KMS-11 (cell line): ENCODE results near the gene ZBTB18.

Experiments
- H2AFZ ChIP-seq: fragments of 200-600 bp; sonication (generic); 2 replicates; pipeline ENCODE4 v1.6.1; 2016; ENCODE audit warnings: antibody characterized with exemption, mixed run types, low read depth
- H3K27ac ChIP-seq: fragments of 200-600 bp; sonication (generic); 2 replicates; pipeline ENCODE4 v1.6.1; 2016; ENCODE audit warnings: mild to moderate bottlenecking, mixed run types
- H3K27me3 ChIP-seq: fragments of 200-600 bp; sonication (generic); 2 replicates; pipeline ENCODE4 v1.6.1; 2017; ENCODE audit warnings: mild to moderate bottlenecking, low read depth, mixed run types, moderate library complexity; ENCODE audit not compliant: insufficient read depth
- H3K36me3 ChIP-seq: fragments of 200-600 bp; sonication (generic); 2 replicates; pipeline ENCODE4 v1.6.1; 2017; ENCODE audit warnings: mild to moderate bottlenecking, mixed run types; ENCODE audit not compliant: insufficient read depth
- H3K4me1 ChIP-seq: fragments of 200-600 bp; sonication (generic); 2 replicates; pipeline ENCODE4 v1.6.1; 2016; ENCODE audit warnings: mild to moderate bottlenecking, low read depth, mixed run types; ENCODE audit not compliant: poor library complexity, severe bottlenecking
- H3K4me2 ChIP-seq: fragments of 200-600 bp; sonication (generic); 2 replicates; pipeline ENCODE4 v1.7.0; 2016; ENCODE audit warnings: mild to moderate bottlenecking, mixed run types
- H3K4me3 ChIP-seq: fragments of 200-600 bp; sonication (generic); IDR thresholded peaks from 2 replicates; pipeline ENCODE4 v1.6.1; 2017; ENCODE audit warnings: low read depth, low read length, mixed read lengths; ENCODE audit not compliant: insufficient read depth
- H3K79me2 ChIP-seq: fragments of 200-600 bp; sonication (generic); 2 replicates; pipeline ENCODE4 v1.6.1; 2016; ENCODE audit warnings: low read depth, mixed run types; ENCODE audit not compliant: insufficient read depth
- H3K9ac ChIP-seq: fragments of 200-600 bp; sonication (generic); 2 replicates; pipeline ENCODE4 v1.6.1; 2016; ENCODE audit warnings: mild to moderate bottlenecking, mixed run types
- H4K20me1 ChIP-seq: fragments of 200-600 bp; sonication (generic); 2 replicates; pipeline ENCODE4 v1.6.1; 2016; ENCODE audit warnings: mild to moderate bottlenecking, mixed run types; ENCODE audit not compliant: insufficient read depth
- CTCF ChIP-seq: fragments of 200-600 bp; sonication (generic); conservative IDR thresholded peaks from 2 replicates; pipeline ENCODE4 v1.6.1; 2017; ENCODE audit warnings: low read depth, mild to moderate bottlenecking, antibody characterized with exemption, low read length, moderate library complexity, mixed read lengths

Gene ZBTB18

DNA sequence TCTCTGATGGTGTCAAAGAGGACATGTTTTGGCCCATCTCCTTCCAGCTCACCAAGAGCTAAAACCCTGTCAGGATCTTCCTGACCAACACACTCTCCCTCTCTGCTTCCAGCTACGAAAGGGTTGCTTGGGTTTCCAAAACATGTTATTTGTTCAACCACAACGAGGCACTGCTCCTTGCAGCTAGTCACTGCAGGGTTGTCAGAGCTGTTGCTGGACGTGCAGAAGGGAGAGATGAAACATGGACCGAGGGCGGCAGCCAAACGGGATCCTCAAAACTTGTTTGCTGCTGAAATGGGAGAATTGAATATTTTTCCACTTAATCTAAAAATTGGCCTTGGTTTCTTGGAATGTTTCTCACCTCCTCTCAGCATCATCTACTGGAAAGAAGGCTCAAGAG lies 12.4 kb downstream of the ZBTB18 start:
- H3K4me2 ChIP-seq: no peak overlapping the region

GRCh38 chr1:244064621-244065020 lies 13.5 kb downstream of the ZBTB18 start:
- H2AFZ ChIP-seq: no peak overlapping the region
- TF ChIP-seq CTCF: no peak
- H3K4me3 ChIP-seq: no peak overlapping the region

More for the DNA sequence above, 12.4 kb downstream of the ZBTB18 start:
- no peak for TF ChIP-seq CTCF
- no peak overlapping the region for H3K9ac ChIP-seq
- H2AFZ ChIP-seq: no peak overlapping the region
- H3K4me3 ChIP-seq: no peak overlapping the region
- no peak overlapping the region for H3K27ac ChIP-seq
- H3K27me3 ChIP-seq: no peaks in the 10 kb centered on the region
- no peaks in the 10 kb centered on the region for H4K20me1 ChIP-seq
- H3K4me1 ChIP-seq: no peaks in the 10 kb centered on the region
- H3K36me3 ChIP-seq: no peaks in the 10 kb centered on the region
- H3K79me2 ChIP-seq: no peaks in the 10 kb centered on the region

DNA sequence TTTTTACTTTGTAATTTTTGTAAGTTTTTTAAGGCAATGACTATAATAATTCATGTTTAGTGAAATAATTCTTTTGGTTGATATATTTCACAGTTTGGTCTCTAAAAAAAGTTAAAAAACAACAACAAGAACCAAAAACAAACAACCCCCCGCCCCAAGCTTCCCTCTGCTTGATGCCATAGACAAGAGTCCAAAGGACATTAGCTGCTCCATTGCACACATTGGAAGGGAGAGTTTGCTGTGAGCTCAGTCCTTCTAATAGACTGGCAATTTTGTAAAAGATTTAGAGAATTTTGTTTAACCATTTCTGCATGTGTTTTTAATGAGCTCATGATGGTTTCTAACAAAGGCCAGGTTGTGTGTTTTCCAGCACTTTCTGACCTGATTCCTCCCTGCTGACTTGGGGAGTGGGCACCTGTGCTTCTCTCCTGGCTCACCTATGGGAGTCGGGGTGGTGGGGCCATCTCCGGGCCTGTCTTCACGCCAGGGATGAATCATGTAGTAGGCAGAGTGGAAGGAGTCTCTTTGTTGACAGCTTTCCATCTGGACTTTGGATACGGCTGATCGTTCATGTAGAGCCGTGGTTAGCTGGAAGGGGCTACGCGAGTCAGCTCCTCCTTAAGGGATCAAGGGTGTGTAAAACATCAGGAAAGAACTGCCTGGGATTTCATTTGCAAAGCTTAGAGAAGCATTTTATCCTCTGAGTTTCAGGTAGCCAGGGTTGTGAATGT lies 14.1 kb downstream of the ZBTB18 start:
- H3K4me3 ChIP-seq: no peak overlapping the region
- no peak overlapping the region for H3K4me2 ChIP-seq
- no peak overlapping the region for H3K9ac ChIP-seq
- no peak for TF ChIP-seq CTCF
- H3K36me3 ChIP-seq: no peaks in the 10 kb centered on the region
- no peaks in the 10 kb centered on the region for H4K20me1 ChIP-seq
- H3K27ac ChIP-seq: no peak overlapping the region
- H2AFZ ChIP-seq: no peak overlapping the region
- H3K27me3 ChIP-seq: no peaks in the 10 kb centered on the region
- H3K4me1 ChIP-seq: no peaks in the 10 kb centered on the region
- H3K79me2 ChIP-seq: no peaks in the 10 kb centered on the region

More at GRCh38 chr1:244064621-244065020, 13.5 kb downstream of the ZBTB18 start:
- Histone ChIP-seq H3K9ac (no peak overlapping the region), H3K27me3 (no peaks in the 10 kb centered on the region), H3K27ac (no peak overlapping the region), H3K79me2 (no peaks in the 10 kb centered on the region), H3K4me2 (no peak overlapping the region), H3K36me3 (no peaks in the 10 kb centered on the region), H3K4me1 (no peaks in the 10 kb centered on the region), H4K20me1 (no peaks in the 10 kb centered on the region)

DNA sequence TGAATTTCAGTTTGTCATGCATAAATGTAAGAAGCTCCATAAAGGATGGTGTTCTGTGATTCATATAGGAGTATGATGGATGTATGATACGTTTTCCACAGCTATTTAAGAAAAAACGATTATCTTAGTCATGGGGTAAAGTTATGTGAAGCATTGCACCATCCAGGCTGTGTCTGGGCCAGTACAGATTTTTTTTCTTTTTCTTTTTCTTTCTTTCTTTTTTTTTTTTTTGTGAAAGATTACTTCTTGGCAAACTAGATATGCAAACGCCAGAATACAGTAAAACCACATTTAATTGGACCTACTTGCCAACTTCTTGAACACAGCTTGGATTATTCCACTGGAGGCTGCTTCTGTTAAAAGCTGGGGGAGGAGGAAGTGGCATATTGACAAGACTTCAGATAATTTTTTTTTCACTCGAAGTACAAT lies 14.9 kb downstream of the ZBTB18 start:
- Histone ChIP-seq H3K4me2 (no peak overlapping the region), H3K4me3 (no peak overlapping the region), H3K27me3 (no peaks in the 10 kb centered on the region), H2AFZ (no peak overlapping the region), H4K20me1 (no peaks in the 10 kb centered on the region), H3K9ac (no peak overlapping the region), H3K4me1 (no peaks in the 10 kb centered on the region), H3K36me3 (no peaks in the 10 kb centered on the region), H3K27ac (no peak overlapping the region), H3K79me2 (no peaks in the 10 kb centered on the region)
- TF ChIP-seq CTCF: no peak
